ENCODE results near the gene MBNL1. TPM values are rescaled to one million over a fixed set of nuclear protein-coding genes. Genes with fewer than 3 reads are reported as not detected.

Gene MBNL1
- total RNA-seq, 4 donors from 2014 or later, result 353 to 653 (median 495) TPM

DNA sequence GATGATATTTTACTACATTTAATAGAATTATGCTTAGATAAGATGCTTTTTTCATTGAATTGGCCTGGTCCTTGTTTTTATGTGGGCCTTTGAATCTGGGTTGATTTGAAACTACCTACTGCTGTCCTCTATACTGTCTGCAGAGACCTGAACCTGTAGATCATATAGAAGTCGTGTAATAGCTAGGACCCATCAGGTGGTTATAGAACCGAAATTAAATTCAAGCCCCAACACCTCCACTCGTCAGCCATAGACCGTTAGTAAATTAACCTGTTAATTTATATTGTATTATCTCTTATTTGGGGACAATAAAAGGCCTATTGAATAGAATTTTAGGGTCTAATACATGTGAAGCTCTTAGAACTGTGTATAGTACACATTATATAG lies 108.4 kb downstream of the MBNL1 start:
- H3K4me1 ChIP-seq, result peaks cover 4 to 70% (median 45%) of the 10 kb centered on the region in 4 donors
- TF ChIP-seq EP300 (IDR thresholded peaks at IDR 0.05), result no peak
- TF ChIP-seq POLR2A (IDR thresholded peaks at IDR 0.05), result no peak
- TF ChIP-seq, protein P1, sequence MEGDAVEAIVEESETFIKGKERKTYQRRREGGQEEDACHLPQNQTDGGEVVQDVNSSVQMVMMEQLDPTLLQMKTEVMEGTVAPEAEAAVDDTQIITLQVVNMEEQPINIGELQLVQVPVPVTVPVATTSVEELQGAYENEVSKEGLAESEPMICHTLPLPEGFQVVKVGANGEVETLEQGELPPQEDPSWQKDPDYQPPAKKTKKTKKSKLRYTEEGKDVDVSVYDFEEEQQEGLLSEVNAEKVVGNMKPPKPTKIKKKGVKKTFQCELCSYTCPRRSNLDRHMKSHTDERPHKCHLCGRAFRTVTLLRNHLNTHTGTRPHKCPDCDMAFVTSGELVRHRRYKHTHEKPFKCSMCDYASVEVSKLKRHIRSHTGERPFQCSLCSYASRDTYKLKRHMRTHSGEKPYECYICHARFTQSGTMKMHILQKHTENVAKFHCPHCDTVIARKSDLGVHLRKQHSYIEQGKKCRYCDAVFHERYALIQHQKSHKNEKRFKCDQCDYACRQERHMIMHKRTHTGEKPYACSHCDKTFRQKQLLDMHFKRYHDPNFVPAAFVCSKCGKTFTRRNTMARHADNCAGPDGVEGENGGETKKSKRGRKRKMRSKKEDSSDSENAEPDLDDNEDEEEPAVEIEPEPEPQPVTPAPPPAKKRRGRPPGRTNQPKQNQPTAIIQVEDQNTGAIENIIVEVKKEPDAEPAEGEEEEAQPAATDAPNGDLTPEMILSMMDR (IDR thresholded peaks at IDR 0.05), result no peak
- H3K27ac ChIP-seq, result peak overlapping the region in 3 of 4 donors; percentile 46 to 84 (median 67)
- no peak for DNase-seq (ENCODE audit: low spot score in 2 of 2)
- peaks cover 0 to 20% (median 0%) of the 10 kb centered on the region in 3 donors for H3K36me3 ChIP-seq
- no peaks in the 10 kb centered on the region for H3K27me3 ChIP-seq
- WGBS, 2 donors, result 88 to 89% methylated on average over 4 of the region's 4 CpGs
- H3K4me3 ChIP-seq, result no peak overlapping the region
- peaks cover 0 to 7% (median 0%) of the 10 kb centered on the region in 4 donors for H3K9me3 ChIP-seq

DNA sequence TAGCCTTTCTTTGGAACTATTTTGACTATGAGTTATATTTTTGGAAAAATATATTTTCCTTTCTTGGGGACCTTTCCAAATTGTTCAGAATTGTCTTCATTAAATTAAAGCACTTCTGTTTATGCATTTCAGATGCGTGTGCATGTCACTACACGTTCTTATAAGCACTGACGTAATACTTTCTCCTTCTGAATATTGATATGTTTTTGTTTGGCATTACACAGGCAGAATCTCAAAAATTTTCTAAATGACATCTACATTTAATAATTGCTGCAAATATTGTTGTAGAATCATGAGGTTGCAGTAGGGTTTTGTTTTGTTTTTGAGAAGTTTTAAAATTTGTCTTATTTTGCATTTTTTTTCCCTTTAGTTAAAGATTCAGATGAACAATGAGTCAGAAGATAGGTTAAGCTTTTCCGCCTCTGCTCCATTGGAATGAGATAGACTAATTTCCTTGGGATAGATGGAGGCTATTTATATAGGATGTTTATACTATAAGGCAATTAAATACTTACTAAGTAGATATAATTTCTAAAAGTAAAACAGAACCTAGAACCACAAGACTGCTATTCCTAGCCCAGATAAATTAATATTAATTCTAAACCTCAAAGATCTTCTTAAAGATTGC lies 110.8 kb downstream of the MBNL1 start:
- Histone ChIP-seq H3K4me3 (no peak overlapping the region), H3K27ac (peak overlapping the region in 3 of 4 donors; percentile 16 to 78 (median 72)), H3K36me3 (peaks cover 0 to 11% (median 0%) of the 10 kb centered on the region in 3 donors), H3K4me1 (peaks cover 4 to 82% (median 56%) of the 10 kb centered on the region in 4 donors), H3K27me3 (no peaks in the 10 kb centered on the region), H3K9me3 (no peaks in the 10 kb centered on the region)
- 72 to 87% methylated on average over 4 of the region's 4 CpGs for WGBS, 2 donors
- TF ChIP-seq EP300 (IDR thresholded peaks at IDR 0.05) (no peak), POLR2A (IDR thresholded peaks at IDR 0.05) (no peak)
- TF ChIP-seq, protein P1 (IDR thresholded peaks at IDR 0.05), result no peak
- no peak for DNase-seq (ENCODE audit: low spot score in 2 of 2)

DNA sequence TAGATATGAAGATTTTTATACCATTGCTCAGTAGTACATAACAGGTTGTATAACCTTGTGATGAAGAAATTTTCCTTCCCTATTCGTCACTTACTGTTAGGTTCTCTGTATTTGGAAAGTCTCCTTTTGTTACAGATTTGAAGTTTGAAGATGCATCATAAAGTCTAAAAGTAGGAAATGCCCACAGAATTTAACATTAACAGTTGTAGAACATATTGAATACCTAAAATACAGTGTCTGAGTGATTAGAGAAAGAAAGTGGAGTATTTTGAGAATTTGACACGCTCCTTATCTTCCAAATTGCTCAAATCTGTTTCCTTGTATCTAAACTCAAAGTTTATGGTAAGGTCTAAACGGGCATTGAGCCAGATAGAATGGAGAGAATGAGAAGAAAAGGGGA lies 111.3 kb downstream of the MBNL1 start:
- H3K27ac ChIP-seq, result peak overlapping the region in 3 of 4 donors; percentile 35 to 78 (median 72)
- H3K36me3 ChIP-seq, result peaks cover 0 to 11% (median 0%) of the 10 kb centered on the region in 3 donors
- no peak for DNase-seq (ENCODE audit: low spot score in 2 of 2)
- H3K4me1 ChIP-seq, result peaks cover 4 to 83% (median 60%) of the 10 kb centered on the region in 4 donors
- TF ChIP-seq POLR2A (IDR thresholded peaks at IDR 0.05), result no peak
- peak in 1 of 2 donors; percentile 9 for TF ChIP-seq EP300 (IDR thresholded peaks at IDR 0.05)
- no peaks in the 10 kb centered on the region for H3K27me3 ChIP-seq
- no peak overlapping the region for H3K4me3 ChIP-seq
- 64 to 66% methylated on average over 3 of the region's 3 CpGs for WGBS, 2 donors
- H3K9me3 ChIP-seq, result no peaks in the 10 kb centered on the region

DNA sequence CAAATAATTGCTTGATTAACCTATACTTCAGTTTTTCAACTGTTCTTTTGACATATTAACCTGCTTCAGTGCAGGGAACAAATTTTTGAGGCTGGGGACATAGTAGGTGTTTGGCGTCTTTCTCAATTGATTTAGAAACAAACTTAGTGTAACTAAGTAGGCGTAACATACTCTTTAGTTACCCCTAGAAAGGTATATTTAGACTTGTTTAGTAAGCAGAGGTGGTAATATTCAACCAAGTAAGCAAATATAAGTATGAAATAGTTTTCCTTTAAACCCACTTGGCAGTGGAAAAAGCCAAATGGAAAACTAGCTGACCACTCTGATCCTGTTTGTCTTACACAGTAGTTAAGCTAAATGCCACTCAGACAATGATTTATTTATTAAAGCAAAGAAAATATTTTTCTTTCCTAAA lies 113.2 kb downstream of the MBNL1 start:
- no peaks in the 10 kb centered on the region for H3K9me3 ChIP-seq
- peak overlapping the region; percentile 0 to 40 (median 20) for H3K4me3 ChIP-seq
- H3K27me3 ChIP-seq, result no peaks in the 10 kb centered on the region
- 73 to 79% methylated on average over 2 of the region's 2 CpGs for WGBS, 2 donors
- TF ChIP-seq EP300 (IDR thresholded peaks at IDR 0.05), result no peak
- TF ChIP-seq POLR2A (IDR thresholded peaks at IDR 0.05), result no peak
- TF ChIP-seq, protein P1 (IDR thresholded peaks at IDR 0.05), result no peak
- peaks cover 0 to 11% (median 0%) of the 10 kb centered on the region in 3 donors for H3K36me3 ChIP-seq
- DNase-seq (ENCODE audit: low spot score in 2 of 2), result no peak
- peaks cover 0 to 83% (median 66%) of the 10 kb centered on the region in 4 donors for H3K4me1 ChIP-seq
- H3K27ac ChIP-seq, result peak overlapping the region; percentile 28 to 83 (median 67)

DNA sequence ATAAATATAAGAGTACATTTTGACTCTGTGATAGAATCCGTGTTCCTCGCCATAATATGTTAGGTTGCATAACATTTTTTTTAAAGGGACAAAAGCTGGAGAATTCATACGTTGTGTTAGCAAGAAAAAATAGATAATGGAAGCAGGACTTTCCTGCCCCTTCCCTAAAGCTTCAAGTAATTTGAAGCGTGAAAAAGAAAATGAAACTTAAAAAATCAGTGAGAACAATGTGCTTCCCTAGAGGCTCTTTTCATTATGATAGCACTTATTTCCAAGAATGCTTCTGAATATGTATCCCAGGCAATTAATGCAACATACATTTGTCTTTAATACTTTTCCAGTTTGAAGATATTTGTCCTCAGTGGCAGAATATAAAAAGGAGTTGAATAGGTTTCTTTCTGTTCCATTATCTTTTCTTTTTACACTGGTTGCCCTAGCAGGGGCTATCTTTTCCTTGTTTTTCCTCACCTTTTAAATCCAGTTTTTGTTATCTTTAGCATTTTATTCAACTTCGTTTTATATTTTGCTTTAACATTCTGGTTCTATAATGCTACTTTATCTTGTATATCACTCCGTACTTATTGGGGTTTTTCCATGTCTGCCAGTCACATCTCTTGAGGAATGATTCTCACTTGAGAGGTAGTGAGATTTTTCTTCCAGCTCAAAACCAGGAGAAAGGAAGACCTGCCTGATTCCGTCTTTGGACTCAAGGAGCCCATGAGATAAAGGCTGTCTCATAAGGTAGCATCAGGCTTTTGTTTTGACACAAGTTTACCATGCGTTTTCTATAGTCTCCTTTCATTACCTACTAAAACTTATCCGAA lies 113.8 kb downstream of the MBNL1 start:
- peaks cover 0 to 84% (median 70%) of the 10 kb centered on the region in 4 donors for H3K4me1 ChIP-seq
- H3K27me3 ChIP-seq, result no peaks in the 10 kb centered on the region
- no peak for DNase-seq (ENCODE audit: low spot score in 2 of 2)
- H3K36me3 ChIP-seq, result peaks cover 0 to 11% (median 0%) of the 10 kb centered on the region in 3 donors
- H3K27ac ChIP-seq, result peak overlapping the region; percentile 48 to 83 (median 67)
- TF ChIP-seq EP300 (IDR thresholded peaks at IDR 0.05) (peak in 1 of 2 donors; percentile 4), POLR2A (IDR thresholded peaks at IDR 0.05) (no peak)
- TF ChIP-seq, protein P1 (IDR thresholded peaks at IDR 0.05), result no peak
- 22 to 30% methylated on average over 9 of the region's 9 CpGs for WGBS, 2 donors
- H3K9me3 ChIP-seq, result no peaks in the 10 kb centered on the region
- H3K4me3 ChIP-seq, result peak overlapping the region; percentile 0 to 40 (median 20)

All from tibial nerve (tissue), 4 donors.